HUES48 (cell line): Measurements from ENCODE around the gene IRF2BP1.

ENCODE experiments used
- H3K27ac ChIP-seq: one replicate; pipeline ENCODE4 v1.7.0; 2013; ENCODE audit warnings: low read depth, low read length, inconsistent platforms
- H3K27me3 ChIP-seq: 2 replicates; pipeline ENCODE4 v1.6.1; 2013; ENCODE audit warnings: mild to moderate bottlenecking, low read length; ENCODE audit not compliant: control insufficient read depth, insufficient read depth
- H3K36me3 ChIP-seq: 2 replicates; pipeline ENCODE4 v1.6.1; 2013; ENCODE audit warnings: low read length; ENCODE audit not compliant: control insufficient read depth, insufficient read depth
- H3K4me1 ChIP-seq: 2 replicates; pipeline ENCODE4 v1.6.1; 2013; ENCODE audit warnings: mild to moderate bottlenecking, low read length; ENCODE audit not compliant: control insufficient read depth, insufficient read depth
- H3K4me3 ChIP-seq: 2 replicates; pipeline ENCODE4 v1.5.1; 2013; ENCODE audit warnings: mild to moderate bottlenecking, low read depth, low read length
- H3K9ac ChIP-seq: 2 replicates; pipeline ENCODE4 v1.6.1; 2013; ENCODE audit warnings: mild to moderate bottlenecking, low read depth, low read length, moderate library complexity
- H3K9me3 ChIP-seq: 2 replicates; pipeline ENCODE4 v1.6.1; 2013; ENCODE audit warnings: low read length; ENCODE audit not compliant: control insufficient read depth, insufficient read depth

Gene IRF2BP1

GRCh38 chr19:45865269-45865948 is 20.5 kb downstream of the IRF2BP1 start:
- H3K4me3 ChIP-seq = peak overlapping the region; percentile 89
- peaks cover 10% of the 10 kb centered on the region; the same call in 1 of the 2 replicates for H3K36me3 ChIP-seq
- H3K9me3 ChIP-seq = no peaks in the 10 kb centered on the region
- peaks cover 12% of the 10 kb centered on the region; the same call in 1 of the 2 replicates for H3K4me1 ChIP-seq
- no peak overlapping the region for H3K27ac ChIP-seq
- H3K9ac ChIP-seq = no peak overlapping the region
- no peaks in the 10 kb centered on the region for H3K27me3 ChIP-seq

GRCh38 chr19:45864629-45865082 is 21.3 kb downstream of the IRF2BP1 start:
- peaks cover 12% of the 10 kb centered on the region; the same call in 1 of the 2 replicates for H3K4me1 ChIP-seq
- peaks cover 17% of the 10 kb centered on the region for H3K36me3 ChIP-seq
- H3K9ac ChIP-seq = peak overlapping the region; percentile 67
- H3K4me3 ChIP-seq = peak overlapping the region; percentile 89
- H3K27ac ChIP-seq = peak overlapping the region; percentile 35
- no peaks in the 10 kb centered on the region for H3K27me3 ChIP-seq
- no peaks in the 10 kb centered on the region for H3K9me3 ChIP-seq

GRCh38 chr19:45863840-45864628 is 21.9 kb downstream of the IRF2BP1 start, which contains the start of gene FOXA3:
TSS of gene FOXA3 (plus strand) at chr19:45864326. CDS start at chr19:45864457, 131 bp downstream.
- H3K27ac ChIP-seq = peak within 1 kb of the TSS; percentile 35

GRCh38 chr19:45863335-45863839 is 22.6 kb downstream of the IRF2BP1 start:
- H3K4me1 ChIP-seq = peaks cover 12% of the 10 kb centered on the region; the same call in 1 of the 2 replicates
- no peaks in the 10 kb centered on the region for H3K27me3 ChIP-seq
- H3K36me3 ChIP-seq = peaks cover 25% of the 10 kb centered on the region
- H3K4me3 ChIP-seq = peak overlapping the region; percentile 89
- H3K9me3 ChIP-seq = no peaks in the 10 kb centered on the region
- no peak overlapping the region for H3K9ac ChIP-seq
- H3K27ac ChIP-seq = peak overlapping the region; percentile 4

More at GRCh38 chr19:45863840-45864628, 21.9 kb downstream of the IRF2BP1 start, which contains the start of gene FOXA3:
- peaks cover 12% of the 10 kb centered on the region; the same call in 1 of the 2 replicates for H3K4me1 ChIP-seq
- H3K9me3 ChIP-seq = no peaks in the 10 kb centered on the region
- peak within 1 kb of the TSS; percentile 89 for H3K4me3 ChIP-seq
- H3K36me3 ChIP-seq = peaks cover 21% of the 10 kb centered on the region
- peak within 1 kb of the TSS; percentile 67 for H3K9ac ChIP-seq
- no peaks in the 10 kb centered on the region for H3K27me3 ChIP-seq

- H3K4me1 ChIP-seq = peaks cover 12% of the 10 kb centered on the region; the same call in 1 of the 2 replicates
- H3K27ac ChIP-seq = peak within 1 kb of the TSS; percentile 91
- peak within 1 kb of the TSS; percentile 89 for H3K4me3 ChIP-seq
- H3K27me3 ChIP-seq = no peaks in the 10 kb centered on the region
- peak within 1 kb of the TSS; percentile 88 for H3K9ac ChIP-seq
- peaks cover 26% of the 10 kb centered on the region for H3K36me3 ChIP-seq
- H3K9me3 ChIP-seq = no peaks in the 10 kb centered on the region
Measured at GRCh38 chr19:45862564-45863334, 23.2 kb downstream of the IRF2BP1 start, which contains the start of gene SYMPK. TSS of gene SYMPK (minus strand) at chr19:45863147. CDS start at chr19:45854495, 8,652 bp downstream.

GRCh38 chr19:45862271-45862563 is 23.7 kb downstream of the IRF2BP1 start:
- peak overlapping the region; percentile 88 for H3K9ac ChIP-seq
- H3K4me1 ChIP-seq = peaks cover 12% of the 10 kb centered on the region; the same call in 1 of the 2 replicates
- no peaks in the 10 kb centered on the region for H3K27me3 ChIP-seq
- H3K4me3 ChIP-seq = peak overlapping the region; percentile 89
- peak overlapping the region; percentile 91 for H3K27ac ChIP-seq
- H3K9me3 ChIP-seq = no peaks in the 10 kb centered on the region
- H3K36me3 ChIP-seq = peaks cover 26% of the 10 kb centered on the region

GRCh38 chr19:45860359-45861259 is 25.3 kb downstream of the IRF2BP1 start:
- Histone ChIP-seq H3K4me1 (peaks cover 4% of the 10 kb centered on the region; the same call in 1 of the 2 replicates), H3K9ac (no peak overlapping the region), H3K4me3 (no peak overlapping the region), H3K27ac (no peak overlapping the region), H3K27me3 (no peaks in the 10 kb centered on the region), H3K36me3 (peaks cover 26% of the 10 kb centered on the region), H3K9me3 (no peaks in the 10 kb centered on the region)

GRCh38 chr19:45854167-45854778 is 31.7 kb downstream of the IRF2BP1 start:
- Histone ChIP-seq H3K36me3 (peaks cover 68% of the 10 kb centered on the region), H3K4me3 (no peak overlapping the region), H3K9ac (no peak overlapping the region), H3K27me3 (no peaks in the 10 kb centered on the region), H3K9me3 (no peaks in the 10 kb centered on the region), H3K4me1 (no peaks in the 10 kb centered on the region), H3K27ac (no peak overlapping the region)

- Histone ChIP-seq H3K27me3 (no peaks in the 10 kb centered on the region), H3K27ac (no peak overlapping the region), H3K4me3 (no peak overlapping the region), H3K36me3 (peaks cover 73% of the 10 kb centered on the region), H3K9ac (no peak overlapping the region), H3K9me3 (no peaks in the 10 kb centered on the region), H3K4me1 (no peaks in the 10 kb centered on the region)
Measured at GRCh38 chr19:45852983-45853382, 33.0 kb downstream of the IRF2BP1 start.
